Measurements from ENCODE around the gene FABP1.

Gene FABP1

DNA sequence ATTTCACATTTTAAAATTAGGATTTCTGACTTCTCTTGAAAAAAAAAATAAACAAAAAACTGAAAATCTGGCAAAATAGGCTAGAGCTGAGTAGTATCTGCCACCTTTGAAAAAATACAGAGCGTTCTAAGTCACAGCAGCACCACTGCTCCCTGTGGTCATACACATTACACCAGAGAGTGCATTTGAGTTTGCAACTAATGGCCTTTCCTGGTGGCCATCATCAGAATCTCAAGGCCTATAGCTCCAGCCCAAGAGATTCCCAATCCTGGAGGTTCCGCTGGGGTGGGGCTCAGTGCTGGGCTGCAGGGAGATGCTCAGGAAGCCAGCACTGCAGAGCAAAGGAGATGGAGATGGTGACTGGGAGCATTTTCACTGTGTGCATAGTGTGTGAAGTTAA lies 42.8 kb downstream of the FABP1 start:
- DNase-seq (ENCODE audit: low read depth in 2 of 3, low spot score in 2 of 3), result no peak

DNA sequence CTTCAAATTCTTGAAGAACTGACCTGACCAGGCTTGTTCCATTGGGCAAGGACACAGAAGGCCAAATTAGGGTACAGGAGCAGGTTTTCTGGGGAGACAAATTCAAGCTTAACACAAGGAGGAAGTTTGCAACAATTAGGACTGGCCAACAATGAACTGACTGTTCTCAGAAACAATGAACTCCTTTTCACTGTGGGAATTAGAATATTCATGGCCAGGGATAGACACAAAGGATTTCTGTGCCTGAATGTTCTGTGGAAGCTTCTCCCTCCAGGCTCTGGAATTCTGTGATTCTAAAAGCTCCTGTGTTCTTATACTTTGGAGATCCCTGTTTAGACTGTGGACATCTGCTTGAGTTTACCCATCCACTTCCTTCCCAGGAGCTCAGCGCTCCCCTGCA lies 45.1 kb downstream of the FABP1 start:
- DNase-seq (ENCODE audit: low read depth in 2 of 3, low spot score in 2 of 3), result no peak

DNA sequence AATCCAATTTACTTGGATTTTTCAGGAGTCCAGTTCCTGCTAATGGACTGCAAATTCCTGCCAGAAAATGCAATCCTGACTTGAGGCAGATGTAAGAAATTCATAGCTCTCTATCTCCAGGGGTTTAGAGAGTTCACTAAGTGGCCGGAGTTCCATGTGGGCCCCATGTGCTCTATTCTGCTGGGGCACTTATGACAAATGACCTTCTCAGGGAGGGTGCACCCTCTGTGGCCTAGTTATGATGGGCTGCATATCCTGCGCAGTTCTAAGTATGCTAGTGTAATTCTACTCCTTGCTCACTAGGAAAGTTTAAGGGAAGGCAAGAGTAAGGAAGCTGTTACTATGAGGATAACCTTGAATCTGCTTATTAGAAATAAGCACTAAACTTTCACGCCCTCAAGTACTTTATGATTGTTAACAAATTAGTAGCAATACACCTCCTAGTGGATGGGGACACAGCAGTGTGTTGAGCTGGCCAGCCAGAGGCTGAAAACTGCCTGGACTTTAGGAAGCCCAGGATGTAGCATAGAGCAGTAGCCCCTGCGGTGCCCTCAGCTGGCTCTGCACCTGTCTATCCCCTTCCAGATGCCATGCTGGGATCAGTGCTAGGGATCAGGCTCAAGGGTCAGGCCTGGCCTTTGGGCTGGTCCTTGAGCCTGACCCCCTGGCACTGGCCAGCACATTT lies 45.8 kb downstream of the FABP1 start:
- DNase-seq (ENCODE audit: low read depth in 2 of 3, low spot score in 2 of 3), result no peak

- DNase-seq (ENCODE audit: low read depth in 2 of 3, low spot score in 2 of 3), result no peak
These were observed 47.3 kb downstream of the FABP1 start for GRCh38 chr2:88080545-88080944.

DNA sequence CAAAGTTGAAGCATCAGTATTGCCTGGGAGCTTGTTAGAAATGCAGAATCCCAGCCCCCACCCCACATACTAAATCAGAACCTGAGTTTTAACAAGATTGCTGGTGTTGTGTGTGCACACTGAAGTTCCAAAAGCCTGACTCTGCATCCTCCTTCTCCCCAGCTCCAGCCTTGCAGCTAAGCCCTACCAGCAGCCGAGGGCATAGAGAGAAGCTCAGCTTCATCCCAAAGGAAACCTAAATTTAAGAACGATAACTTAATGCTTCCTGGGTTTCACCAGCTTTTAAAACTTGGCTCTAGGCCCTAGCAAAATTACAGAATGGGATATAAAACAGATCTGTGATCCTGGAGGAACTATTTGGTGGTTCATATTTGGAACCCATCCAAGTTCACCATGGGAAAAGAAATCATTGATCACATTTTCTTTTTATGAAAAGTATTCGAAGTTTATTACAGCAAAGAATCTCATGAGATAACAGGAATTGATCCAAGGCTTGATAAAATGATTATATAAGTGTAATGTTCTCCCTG lies 49.2 kb downstream of the FABP1 start:
- no peak for DNase-seq (ENCODE audit: low read depth in 2 of 3, low spot score in 2 of 3)

- no peak for DNase-seq (ENCODE audit: low read depth in 2 of 3, low spot score in 2 of 3)
These were observed 50.8 kb downstream of the FABP1 start for GRCh38 chr2:88077080-88077479.

- no peak for DNase-seq (ENCODE audit: low read depth in 2 of 3, low spot score in 2 of 3)
These were observed 53.0 kb downstream of the FABP1 start for GRCh38 chr2:88074854-88075292.

GRCh38 chr2:88074150-88074549 lies 53.7 kb downstream of the FABP1 start:
- DNase-seq (ENCODE audit: low read depth in 2 of 3, low spot score in 2 of 3), result no peak

Measured in activated CD8-positive, alpha-beta memory T cell treated with anti-CD3 and anti-CD28 coated beads for 48 hours (primary cell).